GM21390 (cell line): ENCODE measurements around the gene GDPD2.
A peak's percentile ranks its signal among the peaks of the same experiment; 100 is the strongest.
"Not testable (repeated sequence)": the region's sequence is repeated elsewhere in the genome, so short reads cannot be mapped to it uniquely, and the experiment has no call there.

Source experiments
- ATAC-seq: cut with Tn5 transposase; IDR thresholded peaks from one replicate; pipeline ENCODE4 v1.9.1; 2021; ENCODE audit not compliant: unreplicated experiment

The GDPD2 gene, protein sequence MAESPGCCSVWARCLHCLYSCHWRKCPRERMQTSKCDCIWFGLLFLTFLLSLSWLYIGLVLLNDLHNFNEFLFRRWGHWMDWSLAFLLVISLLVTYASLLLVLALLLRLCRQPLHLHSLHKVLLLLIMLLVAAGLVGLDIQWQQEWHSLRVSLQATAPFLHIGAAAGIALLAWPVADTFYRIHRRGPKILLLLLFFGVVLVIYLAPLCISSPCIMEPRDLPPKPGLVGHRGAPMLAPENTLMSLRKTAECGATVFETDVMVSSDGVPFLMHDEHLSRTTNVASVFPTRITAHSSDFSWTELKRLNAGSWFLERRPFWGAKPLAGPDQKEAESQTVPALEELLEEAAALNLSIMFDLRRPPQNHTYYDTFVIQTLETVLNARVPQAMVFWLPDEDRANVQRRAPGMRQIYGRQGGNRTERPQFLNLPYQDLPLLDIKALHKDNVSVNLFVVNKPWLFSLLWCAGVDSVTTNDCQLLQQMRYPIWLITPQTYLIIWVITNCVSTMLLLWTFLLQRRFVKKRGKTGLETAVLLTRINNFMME

DNA sequence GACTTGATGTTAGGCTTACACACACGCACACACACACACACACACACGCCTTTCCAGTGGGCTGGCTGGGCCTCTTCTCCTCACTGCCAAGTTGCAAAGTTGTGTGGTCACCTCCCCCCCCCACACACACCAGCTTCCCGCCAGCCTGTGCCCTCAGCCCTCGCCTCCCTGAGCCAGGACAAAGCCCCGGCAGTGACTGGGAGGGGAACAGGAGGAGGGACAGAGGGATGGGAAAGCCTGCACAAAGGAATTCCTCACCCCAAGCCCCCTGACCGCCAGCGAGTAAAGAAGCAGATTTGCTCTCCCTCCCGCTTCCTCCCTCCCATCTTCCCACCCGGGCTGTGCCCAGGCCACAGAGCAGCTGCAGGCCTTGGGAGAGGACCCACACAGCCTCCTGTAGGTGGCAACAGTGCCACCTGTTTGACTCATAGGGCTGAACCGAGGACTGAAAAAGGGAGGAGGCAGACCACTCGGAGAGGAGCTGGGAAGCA, at the start of gene GDPD2:
Gene GDPD2 (plus strand): TSS at position 464 of the 491 bp plus-strand sequence. CDS start 1,671 bp downstream, outside the sequence.
- no peak for ATAC-seq

DNA sequence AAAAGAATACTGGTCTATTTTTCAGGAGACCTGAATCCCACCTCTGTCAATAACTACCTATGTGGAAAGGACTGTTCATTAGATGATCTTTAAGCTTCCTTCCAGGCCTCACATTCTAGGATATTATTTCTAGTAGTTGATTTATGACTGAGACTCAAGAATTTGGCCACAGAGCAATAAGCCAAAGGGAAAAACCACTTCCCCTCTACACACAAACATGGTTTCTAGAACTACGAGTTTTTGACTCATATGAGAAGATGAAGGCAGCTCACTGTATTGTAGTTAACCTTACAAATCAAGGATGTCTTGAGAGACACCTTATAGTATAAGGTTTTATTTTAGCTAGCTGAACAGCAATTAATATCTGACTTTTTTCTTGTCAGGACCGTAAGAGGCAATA, 36.9 kb upstream of the GDPD2 start:
- ATAC-seq = no peak

DNA sequence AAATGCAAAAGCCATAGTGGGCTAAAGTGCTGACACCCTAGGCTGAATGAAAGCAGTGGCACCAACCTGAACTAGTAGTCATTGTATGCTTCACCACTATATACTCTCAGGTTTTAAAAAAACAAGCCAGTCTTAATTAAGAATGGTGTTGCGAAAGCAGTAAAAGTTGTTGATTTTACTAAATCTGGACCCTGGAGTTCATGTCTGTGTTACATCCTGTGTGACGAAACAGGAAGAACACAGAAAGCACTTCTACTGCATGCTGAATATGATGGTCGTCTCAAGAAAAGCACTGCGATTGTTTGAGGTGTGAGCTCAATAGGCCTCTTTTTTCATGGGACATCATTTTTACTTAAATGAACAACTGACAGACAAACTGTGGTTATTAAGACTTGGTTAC, 24.2 kb upstream of the GDPD2 start:
- ATAC-seq = no peak

DNA sequence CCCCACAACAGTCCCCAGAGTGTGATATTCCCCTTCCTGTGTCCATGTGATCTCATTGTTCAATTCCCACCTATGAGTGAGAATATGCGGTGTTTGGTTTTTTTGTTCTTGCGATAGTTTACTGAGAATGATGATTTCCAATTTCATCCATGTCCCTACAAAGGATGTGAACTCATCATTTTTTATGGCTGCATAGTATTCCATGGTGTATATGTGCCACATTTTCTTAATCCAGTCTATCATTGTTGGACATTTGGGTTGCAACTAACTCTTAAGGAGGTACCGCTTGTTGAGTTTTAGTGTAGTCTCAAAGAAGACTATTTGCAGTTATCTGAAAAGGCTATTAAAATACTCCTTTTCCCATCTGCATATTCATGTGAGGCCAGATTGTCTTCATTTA, 22.9 kb upstream of the GDPD2 start:
- not testable (repeated sequence) for ATAC-seq

DNA sequence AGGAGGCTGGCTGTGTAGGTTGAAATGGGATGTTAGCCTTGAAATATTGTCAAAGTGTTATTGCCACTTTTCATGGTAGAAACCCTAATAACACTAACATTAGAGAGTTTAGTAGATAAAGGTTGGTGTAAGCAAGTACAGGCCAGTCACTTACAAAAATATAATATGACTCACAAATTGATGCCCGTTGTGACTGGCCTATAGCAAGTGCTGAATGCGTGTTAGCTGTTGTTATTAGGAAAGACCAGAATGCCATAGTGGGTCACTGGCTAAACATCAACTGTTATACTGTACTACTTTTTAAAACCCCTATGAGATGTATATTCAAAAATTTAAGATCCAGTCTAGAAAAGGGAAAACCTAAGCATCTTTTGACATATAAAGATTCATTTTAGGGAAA, 20.4 kb upstream of the GDPD2 start:
- ATAC-seq = no peak

DNA sequence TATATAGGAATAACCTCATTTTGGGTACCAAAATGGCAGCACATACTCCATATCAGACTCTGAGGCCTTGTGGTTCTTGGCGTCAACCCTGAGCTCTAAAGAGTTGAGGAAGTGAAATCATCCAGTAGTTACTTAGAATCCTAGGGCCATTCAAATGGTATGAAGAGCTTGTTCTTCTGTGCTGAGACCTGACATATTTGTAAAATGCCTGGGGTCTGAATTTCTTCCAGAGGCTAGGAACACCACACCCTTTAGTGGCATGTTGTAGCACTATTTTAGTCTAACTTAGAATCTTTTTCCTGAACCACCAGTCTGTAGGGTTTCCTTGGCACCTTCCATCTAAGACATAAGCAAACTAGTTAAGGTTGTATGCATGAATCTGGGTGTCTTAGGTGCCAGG, 18.1 kb upstream of the GDPD2 start:
- no peak for ATAC-seq

DNA sequence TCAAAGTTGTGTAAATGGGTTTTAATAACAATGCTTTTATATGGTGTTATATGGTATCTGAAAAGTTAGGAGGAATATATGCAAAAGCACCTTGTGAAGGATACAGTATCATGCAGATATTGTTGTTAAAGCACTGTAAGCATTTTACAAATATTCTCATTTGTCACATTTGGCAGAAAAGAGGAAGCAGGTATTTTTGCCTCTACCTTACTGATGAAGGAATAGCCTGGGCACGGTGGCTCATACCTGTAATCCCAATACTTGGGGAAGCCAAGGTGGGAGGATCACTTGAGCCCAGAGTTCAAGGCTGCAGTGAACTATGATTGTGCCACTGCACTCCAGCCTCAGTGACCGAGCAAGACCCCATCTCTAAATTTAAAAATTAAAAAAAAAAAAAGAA, 12.2 kb upstream of the GDPD2 start:
- no peak for ATAC-seq

DNA sequence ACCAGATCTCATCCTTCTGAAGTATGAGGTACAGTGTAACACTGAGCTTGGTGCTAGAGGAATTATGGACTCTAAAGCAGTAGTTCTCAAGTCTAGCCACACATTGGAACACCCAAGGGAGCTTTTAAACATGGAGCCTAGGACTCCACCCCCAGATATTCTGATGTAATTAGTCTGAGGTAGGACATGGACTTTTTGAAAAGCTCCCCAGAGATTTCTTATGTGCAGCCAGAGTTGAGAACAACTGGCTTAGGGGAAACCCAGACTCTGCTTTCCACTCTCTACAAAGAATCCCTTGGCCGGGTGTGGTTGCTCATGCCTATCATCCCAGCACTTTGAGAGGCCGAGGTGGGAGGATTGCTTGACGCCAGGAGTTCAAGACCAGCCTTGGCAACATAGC, 11.6 kb upstream of the GDPD2 start:
- ATAC-seq = no peak

DNA sequence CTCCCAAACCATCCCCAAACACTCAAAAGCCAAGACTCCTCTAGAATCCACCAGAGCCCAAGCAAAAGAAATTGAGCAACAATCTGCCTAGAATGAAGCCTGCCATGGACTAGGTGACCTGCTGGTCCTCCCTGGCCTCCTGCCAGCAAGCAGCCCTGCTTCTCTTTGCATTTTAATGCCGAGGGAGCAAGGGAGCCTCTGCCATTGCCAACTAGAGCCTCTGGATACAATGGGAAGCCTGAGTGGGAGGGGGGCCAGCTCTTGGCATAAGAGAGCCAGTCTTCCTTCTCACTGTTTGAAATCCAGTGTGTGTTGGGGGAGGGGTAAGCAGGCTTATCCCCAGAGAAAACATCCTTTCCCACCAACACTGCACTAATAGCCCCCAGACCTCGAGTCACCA, 1.5 kb upstream of the GDPD2 start:
- ATAC-seq = no peak

DNA sequence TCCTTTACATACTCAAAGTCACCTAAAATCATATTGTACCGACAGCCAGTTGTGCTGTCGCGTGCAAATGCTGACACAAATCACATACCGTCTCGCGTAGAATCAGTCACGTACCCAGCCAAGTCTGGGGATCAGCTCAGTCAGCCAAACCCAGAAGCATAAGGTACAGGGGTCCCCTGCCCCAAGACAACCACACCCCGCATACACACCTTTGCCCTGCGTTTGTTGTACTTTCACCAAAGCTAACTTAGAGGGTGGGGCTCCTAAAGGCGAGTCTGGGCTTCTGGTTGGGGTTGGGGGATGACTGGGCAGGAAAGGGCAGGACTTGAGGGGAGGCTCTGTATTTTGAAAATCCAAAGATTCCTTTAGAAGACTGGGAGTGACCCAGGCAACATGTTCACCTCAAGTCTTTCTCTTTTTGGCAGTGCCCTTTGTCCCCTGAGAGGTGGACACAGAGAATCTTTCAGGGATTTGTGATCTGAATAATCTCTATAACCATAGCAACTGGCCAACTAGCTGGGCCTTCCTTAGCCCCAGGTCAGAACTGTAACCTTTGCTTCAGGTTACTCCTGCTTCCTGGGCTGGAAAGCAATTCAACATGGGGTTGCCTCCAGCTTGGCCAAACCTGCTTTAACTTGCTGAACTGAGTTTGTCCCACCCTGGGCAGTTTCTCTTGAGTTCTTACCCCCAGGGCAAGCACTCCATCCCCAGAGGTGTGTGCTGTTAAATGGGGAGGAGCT, 992 bp downstream of the GDPD2 start:
- no peak for ATAC-seq

DNA sequence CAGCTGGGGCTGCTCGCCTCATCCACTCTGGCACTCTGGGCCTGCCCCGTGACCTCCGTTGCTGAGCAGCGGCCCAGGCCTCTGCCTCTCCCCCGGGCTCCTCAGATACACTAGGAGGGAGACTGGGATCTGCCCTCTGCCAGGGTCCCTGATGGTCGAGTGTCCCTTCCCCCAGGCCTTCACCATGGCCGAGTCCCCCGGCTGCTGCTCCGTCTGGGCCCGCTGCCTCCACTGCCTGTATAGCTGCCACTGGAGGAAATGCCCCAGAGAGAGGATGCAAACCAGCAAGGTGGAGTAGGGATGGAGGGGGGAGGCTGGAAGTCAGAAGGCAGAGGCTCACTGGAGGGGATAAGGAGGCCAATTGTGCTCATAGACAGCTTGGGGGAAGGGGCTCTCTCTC, 1.7 kb downstream of the GDPD2 start:
- no peak for ATAC-seq

DNA sequence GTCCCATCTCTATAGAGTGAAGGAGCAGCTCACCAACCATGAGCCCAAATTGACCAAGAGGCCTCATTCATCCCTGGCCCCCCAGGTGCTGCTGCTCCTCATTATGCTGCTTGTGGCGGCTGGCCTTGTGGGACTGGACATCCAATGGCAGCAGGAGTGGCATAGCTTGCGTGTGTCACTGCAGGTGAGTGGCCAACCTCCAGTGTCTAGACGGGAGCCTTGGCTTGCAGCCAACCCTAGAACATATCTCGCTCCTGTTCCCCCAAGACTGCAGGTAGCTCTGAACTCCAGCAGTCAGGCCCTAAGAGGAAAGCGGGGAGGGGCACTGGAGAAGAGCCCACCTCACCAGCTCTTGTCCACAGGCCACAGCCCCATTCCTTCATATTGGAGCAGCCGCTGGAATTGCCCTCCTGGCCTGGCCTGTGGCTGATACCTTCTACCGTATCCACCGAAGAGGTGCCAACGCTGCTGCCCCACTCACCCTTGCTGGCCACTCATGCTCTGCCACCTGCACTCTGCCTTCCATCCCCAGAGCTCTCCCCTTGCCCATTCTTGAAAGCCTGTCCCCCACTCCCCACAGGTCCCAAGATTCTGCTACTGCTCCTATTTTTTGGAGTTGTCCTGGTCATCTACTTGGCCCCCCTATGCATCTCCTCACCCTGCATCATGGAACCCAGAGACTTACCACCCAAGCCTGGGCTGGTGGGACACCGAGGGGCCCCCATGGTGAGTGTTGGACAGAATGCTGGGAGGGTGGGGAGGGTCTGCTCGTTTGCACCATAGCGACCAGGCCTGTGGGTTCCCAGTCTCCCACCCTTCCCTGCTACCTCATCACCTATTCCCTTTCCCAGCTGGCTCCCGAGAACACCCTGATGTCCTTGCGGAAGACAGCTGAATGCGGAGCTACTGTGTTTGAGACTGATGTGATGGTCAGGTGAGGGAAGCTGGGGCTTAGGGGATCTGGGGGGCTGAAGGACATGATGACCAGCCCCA, 3.5 kb downstream of the GDPD2 start:
- ATAC-seq = no peak

DNA sequence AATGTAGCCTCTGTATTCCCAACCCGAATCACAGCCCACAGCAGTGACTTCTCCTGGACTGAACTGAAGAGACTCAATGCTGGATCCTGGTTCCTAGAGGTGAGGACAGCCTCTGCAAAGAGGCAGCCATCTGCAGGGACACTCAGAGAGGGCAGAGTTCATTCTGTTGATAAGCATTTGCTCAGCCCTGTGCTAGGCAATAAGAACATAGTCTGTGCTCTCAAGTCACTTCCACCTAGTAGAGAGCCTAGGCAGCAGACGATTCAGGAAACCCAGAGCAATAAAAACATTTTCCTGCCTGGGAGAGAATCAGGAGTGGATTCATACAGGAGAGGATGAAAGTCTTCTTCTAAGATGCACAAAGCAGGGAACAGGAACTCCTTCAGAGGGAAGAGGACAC, 4.3 kb downstream of the GDPD2 start:
- no peak for ATAC-seq

DNA sequence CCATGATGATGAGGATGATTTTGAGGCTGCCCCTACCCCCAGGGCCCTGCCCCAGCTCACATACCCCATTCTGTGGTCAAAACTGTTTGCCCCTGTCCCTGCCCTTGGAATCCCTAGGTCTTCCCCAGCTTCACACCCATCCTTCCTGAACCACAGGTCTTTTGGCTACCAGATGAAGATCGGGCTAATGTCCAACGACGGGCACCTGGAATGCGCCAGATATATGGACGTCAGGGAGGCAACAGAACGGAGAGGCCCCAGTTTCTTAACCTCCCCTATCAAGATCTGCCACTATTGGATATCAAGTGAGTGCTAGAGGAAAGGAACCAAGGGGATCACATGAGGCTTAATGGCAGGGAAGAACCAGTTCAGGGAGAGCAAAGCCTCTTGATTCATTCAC, 6.6 kb downstream of the GDPD2 start:
- ATAC-seq = no peak

DNA sequence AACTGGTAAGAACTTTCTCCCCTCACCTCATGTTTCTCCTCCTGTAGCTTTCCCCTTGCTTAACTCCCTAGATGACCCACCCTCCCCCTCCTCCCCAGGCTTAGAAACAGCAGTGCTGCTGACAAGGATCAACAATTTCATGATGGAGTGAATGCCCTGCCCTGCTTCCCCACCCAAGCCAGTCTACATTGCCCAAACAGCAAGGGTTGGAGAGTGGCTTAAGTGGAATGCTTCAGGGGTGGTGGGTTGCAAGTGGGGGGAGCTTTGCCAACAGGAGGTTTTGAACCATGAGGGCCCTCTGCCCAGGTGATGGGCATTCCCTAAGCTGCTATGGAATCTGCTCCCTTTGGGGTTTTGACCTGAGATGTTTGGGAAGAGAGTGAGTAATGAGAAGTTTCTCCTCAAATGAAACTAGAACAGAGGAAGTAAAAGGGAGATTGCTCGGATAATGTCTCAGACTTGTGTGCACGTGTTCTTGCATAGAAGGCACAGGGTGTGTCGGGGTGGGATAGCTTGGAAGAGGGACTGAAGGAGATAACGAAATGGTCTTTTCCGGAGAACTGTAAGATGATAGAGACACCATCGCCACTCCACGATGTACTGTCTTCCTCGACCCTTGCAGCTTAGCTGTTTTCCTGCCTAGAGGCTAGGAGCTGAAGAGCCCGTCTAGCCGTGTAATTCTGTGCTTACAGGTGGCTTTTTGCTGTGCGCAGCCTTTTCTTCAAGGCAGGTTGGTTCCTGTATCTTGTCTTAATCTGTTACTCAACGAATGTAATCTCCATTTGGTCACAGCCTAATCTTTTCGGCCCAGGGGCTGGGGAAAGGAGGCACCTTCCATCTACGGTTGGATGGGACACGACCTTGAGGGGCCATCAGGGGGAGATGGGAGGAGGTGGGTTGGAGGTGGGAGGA, 10.1 kb downstream of the GDPD2 start:
- peak; percentile 1 for ATAC-seq

DNA sequence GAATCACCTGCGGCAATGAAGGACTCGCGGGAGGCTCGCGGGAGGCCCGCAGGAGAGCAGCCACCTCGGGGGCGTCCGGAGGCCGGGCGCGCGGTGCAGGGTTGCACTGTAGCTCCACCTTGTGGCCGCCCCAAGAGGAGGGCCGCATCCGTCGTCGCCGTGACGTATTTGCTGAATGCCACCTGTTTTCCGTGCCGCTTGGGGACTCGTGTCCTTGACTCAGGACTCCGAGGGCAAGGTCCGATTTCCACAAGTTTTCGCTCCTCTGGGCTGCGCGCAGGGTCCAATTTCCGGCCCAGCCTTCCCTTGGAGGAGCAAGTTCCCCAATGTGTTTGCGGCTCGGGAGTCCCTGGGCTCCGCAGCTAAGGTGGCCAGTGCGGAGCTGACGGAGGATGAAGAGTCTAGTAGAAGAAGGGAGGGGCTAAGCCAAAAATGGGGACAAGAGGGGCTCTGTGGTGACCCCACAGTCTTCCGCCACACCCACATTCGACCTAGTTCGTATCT, 10.8 kb downstream of the GDPD2 start:
- peak; percentile 57 for ATAC-seq

DNA sequence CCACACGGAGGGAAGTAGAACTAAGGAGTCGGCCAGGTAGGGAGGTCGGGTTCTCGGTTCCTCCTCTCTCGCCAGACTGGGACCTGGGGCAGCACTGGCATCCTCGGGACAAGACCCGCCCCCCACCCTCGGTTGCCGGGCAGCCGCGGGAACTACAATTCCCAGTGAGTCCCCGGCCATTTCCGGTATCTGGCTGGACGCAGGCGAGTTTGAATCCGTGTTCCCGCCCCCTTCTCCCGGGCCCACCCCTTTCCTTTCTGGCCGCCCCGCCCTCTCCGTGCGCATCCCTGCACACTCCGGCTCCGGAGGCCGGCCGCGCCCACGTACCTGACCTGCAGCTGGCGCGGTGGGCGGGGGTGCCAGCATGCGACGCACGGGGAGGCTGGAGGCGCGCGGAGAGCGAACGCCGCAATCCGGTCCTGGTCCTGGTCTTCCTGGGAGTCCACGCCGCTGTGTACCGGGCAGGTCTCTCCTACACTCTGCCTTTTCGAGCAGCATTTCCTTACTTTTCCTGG, 11.3 kb downstream of the GDPD2 start:
- peak; percentile 62 for ATAC-seq

DNA sequence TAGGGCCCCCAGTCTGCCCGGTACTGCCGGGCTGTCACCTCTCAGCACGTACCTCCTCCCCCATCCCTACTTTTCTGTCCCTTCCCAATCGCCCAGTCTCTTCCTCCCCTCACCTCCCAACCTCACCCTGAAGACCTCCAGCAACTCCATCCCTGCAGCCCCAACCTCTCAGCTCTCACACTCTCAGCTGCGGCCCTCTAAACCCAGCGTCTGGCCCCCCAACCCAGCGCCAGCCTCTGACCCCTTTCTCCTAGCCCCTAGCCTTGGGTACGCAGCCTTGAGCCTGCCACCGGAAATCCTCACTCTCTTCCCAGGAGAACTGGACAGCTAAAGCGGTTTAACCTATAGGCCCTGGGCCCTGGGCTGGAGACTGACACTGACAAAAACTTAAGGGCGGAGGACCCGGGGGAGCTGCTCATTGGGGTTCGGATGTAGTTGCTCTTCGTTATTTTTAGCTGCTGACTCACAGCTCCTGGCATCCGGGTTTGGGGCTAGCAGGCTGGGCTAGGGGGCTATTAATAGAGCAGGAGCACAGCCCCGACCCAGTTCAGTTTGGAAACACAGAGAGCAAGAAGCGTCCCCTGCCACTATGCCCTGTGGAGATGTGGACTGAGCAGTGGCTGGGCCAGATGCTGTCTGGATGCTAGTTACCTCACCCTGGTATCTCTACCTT, 11.9 kb downstream of the GDPD2 start:
- no peak for ATAC-seq

DNA sequence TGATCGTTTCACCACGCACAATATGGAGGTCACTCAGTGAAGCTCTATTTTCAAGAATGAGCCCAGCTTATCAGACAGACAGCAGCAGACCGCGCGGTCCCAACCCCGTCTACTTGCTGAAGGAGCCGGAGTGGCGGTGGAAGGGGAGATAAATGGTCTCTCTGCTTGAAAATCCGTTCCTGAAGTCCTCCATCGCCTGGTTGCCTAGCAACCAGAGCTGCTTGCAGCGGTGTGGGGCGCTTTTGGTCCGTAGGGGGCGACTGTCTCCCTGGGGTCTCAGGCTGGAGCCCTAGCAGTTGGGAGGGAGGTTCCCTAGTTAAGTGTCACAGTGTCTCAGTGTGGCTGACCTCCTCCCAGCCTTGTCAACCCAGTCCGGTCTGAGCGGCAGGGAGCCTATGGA, 13.2 kb downstream of the GDPD2 start:
- ATAC-seq = no peak
